Adrenal gland (tissue), 12 donors: ENCODE results near the gene ZNF831. TPM values are rescaled to one million over a fixed set of nuclear protein-coding genes. Genes with fewer than 3 reads are reported as not detected.

ENCODE experiments used
- DNase-seq, 7 donors: peaks; one replicate each; pipeline ENCODE4 v3.0.0-alpha.2; 2019 to 2020
- H3K27ac ChIP-seq, 5 donors: fragments of 200-600 bp; sonication (generic) in 4 of 5; 1 replicate in 3 of 5; 2 replicates in 2 of 5; pipeline versions ENCODE4 v1.5.1 to v1.8.0; 2016 to 2020; ENCODE audit warnings: mild to moderate bottlenecking in 1 of 5
- H3K27me3 ChIP-seq: fragments of 200-600 bp; 2 replicates; pipeline ENCODE4 v1.8.0; 2021
- H3K36me3 ChIP-seq, 2 donors: fragments of 200-600 bp; replicated peaks in 1 of 2; 1 replicate in 1 of 2; 2 replicates in 1 of 2; pipeline versions ENCODE4 v1.5.1 to v1.8.0; 2018 to 2022
- H3K4me1 ChIP-seq, 2 donors: fragments of 200-600 bp; replicated peaks in 1 of 2; 1 replicate in 1 of 2; 2 replicates in 1 of 2; pipeline versions ENCODE4 v1.5.1 to v1.8.0; 2018 to 2021
- H3K4me3 ChIP-seq, 4 donors: fragments of 200-600 bp; sonication (generic) in 3 of 4; one replicate each; pipeline ENCODE4 v1.5.1; 2016 to 2018
- H3K9me3 ChIP-seq, 3 donors: fragments of 200-600 bp; sonication (generic) in 1 of 3; replicated peaks in 1 of 3; 1 replicate in 2 of 3; 2 replicates in 1 of 3; pipeline versions ENCODE4 v1.5.1 to v1.8.0; 2016 to 2021
- CTCF ChIP-seq, 6 experiments: fragments of 450-650 bp in 4 of 6; fragments of 200-600 bp in 2 of 6; sonication (generic) in 1 of 6; IDR thresholded peaks; 1 replicate in 5 of 6; 2 replicates in 1 of 6; pipeline versions ENCODE4 v1.5.1 to v1.8.0; 2016 to 2021; ENCODE audit warnings: antibody characterized with exemption in 6 of 6, mild to moderate bottlenecking in 2 of 6, moderate library complexity in 1 of 6
- POLR2A ChIP-seq, 2 donors: fragments of 450-650 bp; IDR thresholded peaks; one replicate each; pipeline ENCODE4 v1.6.1; 2017; ENCODE audit warnings: antibody characterized with exemption in 2 of 2, mild to moderate bottlenecking in 2 of 2, moderate library complexity in 1 of 2
- WGBS, 4 donors: extraction: QIAGEN DNeasy Blood & Tissue Kit in 2 of 4; methylation state at CpG; one replicate each; pipeline versions ENCODE4 v1.1.5 to v1.1.7; 2013 to 2017; 5-methylcytosine and 5-hydroxymethylcytosine counted together
- intact Hi-C, 2 donors: fragments of 100-400 bp; cut with DNase I; formaldehyde crosslinking; loops; one replicate each; pipeline versions ENCODE4 v1.14.1 to v1.15.0; 2022 to 2023
- polyA plus RNA-seq, 3 donors: library from polyadenylated mRNA; stranded (reverse); fragments of 200-250 nt in 2 of 3; fragments of 350-450 nt in 1 of 3; fragmentation: Illumina TruSeq in 1 of 3; extraction: RNeasy Lipid Tissue Mini Kit (QIAGEN cat#74804) in 1 of 3; gene quantifications; one replicate each; pipeline ENCODE4 v1.2.3, GENCODE V29; 2013 to 2014
- total RNA-seq, 9 donors: library from RNA; depleted of rRNA in 4 of 9; stranded (reverse); fragments of >200 nt in 4 of 9; fragments of 120-200 nt in 1 of 9; fragmentation: NEBNext Ultra II Directional in 1 of 9; extraction: Animal tissue kit (Norgen Biotek cat#: 25700) in 1 of 9; gene quantifications; one replicate each; pipeline versions ENCODE4 v1.1.0 to v1.2.4, GENCODE V29; 2013 to 2023
- donor health status: healthy with polysubstance abuse.
- donor health status: Bipolar disorder and iron deficiency.
- donor health status: DM: yes; HTN: yes; CAD: no.
- donor health status: DM: no; HTN: no; CAD: no.
- donor health status: DM: no; HTN: no; CAD: no.
- donor health status: DM: yes; HTN: yes; CAD: no.

Gene ZNF831
- total and polyA plus RNA-seq, 12 donors: 0.05 to 0.61 (median 0.15) TPM

GRCh38 chr20:59136027-59136426, 27.6 kb upstream of the ZNF831 start:
- Histone ChIP-seq H3K27me3 (no peaks in the 10 kb centered on the region), H3K36me3 (no peaks in the 10 kb centered on the region), H3K4me3 (no peak overlapping the region), H3K27ac (no peak overlapping the region), H3K4me1 (no peaks in the 10 kb centered on the region), H3K9me3 (no peaks in the 10 kb centered on the region)
- no peak for DNase-seq
- 56 to 58% (median 57%) methylated on average over 3 of the region's 3 CpGs for WGBS, 4 donors
- TF ChIP-seq CTCF (IDR thresholded peaks at IDR 0.05): no peak
- TF ChIP-seq POLR2A (IDR thresholded peaks at IDR 0.05): no peak
- intact Hi-C loops: no loop called here

- WGBS, 4 donors: 63 to 100% (median 80%) methylated on average over 1 of the region's 1 CpG
- Histone ChIP-seq H3K36me3 (no peaks in the 10 kb centered on the region), H3K4me3 (no peak overlapping the region), H3K27me3 (no peaks in the 10 kb centered on the region), H3K9me3 (no peaks in the 10 kb centered on the region), H3K4me1 (no peaks in the 10 kb centered on the region), H3K27ac (no peak overlapping the region)
- intact Hi-C loops: no loop called here
- no peak for DNase-seq
- TF ChIP-seq CTCF (IDR thresholded peaks at IDR 0.05) (no peak), POLR2A (IDR thresholded peaks at IDR 0.05) (no peak)
Measured at GRCh38 chr20:59137532-59137931, 26.1 kb upstream of the ZNF831 start.

- intact Hi-C loops: no loop called here
Measured at GRCh38 chr20:59138114-59138748, 25.4 kb upstream of the ZNF831 start.

GRCh38 chr20:59139998-59140397, 23.6 kb upstream of the ZNF831 start:
- no peak for DNase-seq
- Histone ChIP-seq H3K4me1 (no peaks in the 10 kb centered on the region), H3K9me3 (no peaks in the 10 kb centered on the region), H3K27me3 (no peaks in the 10 kb centered on the region), H3K4me3 (no peak overlapping the region), H3K27ac (no peak overlapping the region), H3K36me3 (no peaks in the 10 kb centered on the region)
- intact Hi-C loops: no loop called here
- 38 to 75% (median 60%) methylated on average over 1 of the region's 1 CpG for WGBS, 4 donors
- no peak for TF ChIP-seq CTCF (IDR thresholded peaks at IDR 0.05)
- no peak for TF ChIP-seq POLR2A (IDR thresholded peaks at IDR 0.05)

More at GRCh38 chr20:59138114-59138748, 25.4 kb upstream of the ZNF831 start:
- TF ChIP-seq CTCF (IDR thresholded peaks at IDR 0.05) (no peak), POLR2A (IDR thresholded peaks at IDR 0.05) (no peak)
- H3K36me3 ChIP-seq: no peaks in the 10 kb centered on the region
- no peaks in the 10 kb centered on the region for H3K27me3 ChIP-seq
- H3K4me3 ChIP-seq: no peak overlapping the region
- DNase-seq: no peak
- no peaks in the 10 kb centered on the region for H3K4me1 ChIP-seq
- WGBS, 4 donors: 81 to 87% (median 83%) methylated on average over 6 of the region's 6 CpGs
- no peak overlapping the region for H3K27ac ChIP-seq
- no peaks in the 10 kb centered on the region for H3K9me3 ChIP-seq
